ENCODE data around the gene PHC2.

DNA sequence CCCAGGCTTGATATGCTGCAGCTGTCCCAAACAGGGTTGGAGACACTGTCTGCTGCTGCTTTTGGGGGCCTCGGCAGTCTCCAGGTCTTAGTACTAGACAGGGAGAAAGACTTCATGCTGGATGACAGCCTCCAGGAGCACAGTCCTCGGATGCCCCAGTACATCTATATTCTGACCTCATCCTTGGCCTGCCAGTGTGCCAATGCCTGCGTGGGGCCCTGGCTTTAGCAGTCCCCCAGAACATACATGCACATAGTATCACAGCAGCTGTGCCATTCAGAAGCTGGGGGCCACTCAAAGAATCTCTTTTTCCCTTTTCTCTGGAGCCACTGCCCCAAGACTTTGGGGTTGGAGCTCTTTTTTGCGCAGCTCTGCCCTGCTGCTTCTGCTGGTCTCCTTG is 37.1 kb upstream of the PHC2 start:
- TF ChIP-seq, protein P1, sequence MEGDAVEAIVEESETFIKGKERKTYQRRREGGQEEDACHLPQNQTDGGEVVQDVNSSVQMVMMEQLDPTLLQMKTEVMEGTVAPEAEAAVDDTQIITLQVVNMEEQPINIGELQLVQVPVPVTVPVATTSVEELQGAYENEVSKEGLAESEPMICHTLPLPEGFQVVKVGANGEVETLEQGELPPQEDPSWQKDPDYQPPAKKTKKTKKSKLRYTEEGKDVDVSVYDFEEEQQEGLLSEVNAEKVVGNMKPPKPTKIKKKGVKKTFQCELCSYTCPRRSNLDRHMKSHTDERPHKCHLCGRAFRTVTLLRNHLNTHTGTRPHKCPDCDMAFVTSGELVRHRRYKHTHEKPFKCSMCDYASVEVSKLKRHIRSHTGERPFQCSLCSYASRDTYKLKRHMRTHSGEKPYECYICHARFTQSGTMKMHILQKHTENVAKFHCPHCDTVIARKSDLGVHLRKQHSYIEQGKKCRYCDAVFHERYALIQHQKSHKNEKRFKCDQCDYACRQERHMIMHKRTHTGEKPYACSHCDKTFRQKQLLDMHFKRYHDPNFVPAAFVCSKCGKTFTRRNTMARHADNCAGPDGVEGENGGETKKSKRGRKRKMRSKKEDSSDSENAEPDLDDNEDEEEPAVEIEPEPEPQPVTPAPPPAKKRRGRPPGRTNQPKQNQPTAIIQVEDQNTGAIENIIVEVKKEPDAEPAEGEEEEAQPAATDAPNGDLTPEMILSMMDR (optimal IDR thresholded peaks at IDR 0.05 in 1 of 3, IDR thresholded peaks at IDR 0.05 in 1 of 3, conservative IDR thresholded peaks at IDR 0.05 in 1 of 3; ENCODE audit: extremely low read depth in 1 of 3, insufficient read depth in 2 of 3, low read length in 3 of 3) = no peak
- TF ChIP-seq EZH2 (IDR thresholded peaks at IDR 0.05; ENCODE audit: low read length) = no peak
